Activated naive CD4-positive, alpha-beta T cell treated with anti-CD3 and anti-CD28 coated beads for 36 hours (primary cell): ENCODE data around the gene C4orf50. TPM values are rescaled to one million over a fixed set of nuclear protein-coding genes. Genes with fewer than 3 reads are reported as not detected.
"Not testable (repeated sequence)": the region's sequence is repeated elsewhere in the genome, so short reads cannot be mapped to it uniquely, and the experiment has no call there.

ENCODE experiments used
- CTCF ChIA-PET: fragments of 350-600 bp; sonication (Branson Sonifier 250); formaldehyde crosslinking; loops from one replicate; lab custom pipeline; 2021; ENCODE audit warnings: antibody characterized with exemption; lab: Charles Lee
- DNase-seq: peaks from one replicate; pipeline ENCODE4 v3.0.0-alpha.2; 2020
- H3K27ac Mint-ChIP-seq: one replicate; pipeline ENCODE4 v1.8.0; 2021; ENCODE audit warnings: mild to moderate bottlenecking, mixed read lengths
- H3K27me3 Mint-ChIP-seq: one replicate; pipeline ENCODE4 v1.8.0; 2021; ENCODE audit warnings: low read depth, mixed read lengths
- H3K36me3 Mint-ChIP-seq: one replicate; pipeline ENCODE4 v1.8.0; 2021; ENCODE audit warnings: low read depth, mixed read lengths
- H3K4me1 Mint-ChIP-seq: one replicate; pipeline ENCODE4 v1.8.0; 2021; ENCODE audit warnings: low read depth, mixed read lengths
- H3K4me3 Mint-ChIP-seq: one replicate; pipeline ENCODE4 v1.8.0; 2021; ENCODE audit warnings: mild to moderate bottlenecking, moderate library complexity, mixed read lengths
- H3K9me3 Mint-ChIP-seq: one replicate; pipeline ENCODE4 v1.8.0; 2021; ENCODE audit warnings: mixed read lengths
- intact Hi-C: fragments of 100-400 bp; cut with micrococcal nuclease; formaldehyde crosslinking; loops from one replicate; pipeline ENCODE4 v1.15.1; 2023
- total RNA-seq, 2 experiments: library from RNA; stranded (reverse); gene quantifications; one replicate each; pipeline ENCODE4 v1.2.3, GENCODE V29; 2021

The C4orf50 gene
- total RNA-seq, 2 experiments from 2014 or later = not detected

DNA sequence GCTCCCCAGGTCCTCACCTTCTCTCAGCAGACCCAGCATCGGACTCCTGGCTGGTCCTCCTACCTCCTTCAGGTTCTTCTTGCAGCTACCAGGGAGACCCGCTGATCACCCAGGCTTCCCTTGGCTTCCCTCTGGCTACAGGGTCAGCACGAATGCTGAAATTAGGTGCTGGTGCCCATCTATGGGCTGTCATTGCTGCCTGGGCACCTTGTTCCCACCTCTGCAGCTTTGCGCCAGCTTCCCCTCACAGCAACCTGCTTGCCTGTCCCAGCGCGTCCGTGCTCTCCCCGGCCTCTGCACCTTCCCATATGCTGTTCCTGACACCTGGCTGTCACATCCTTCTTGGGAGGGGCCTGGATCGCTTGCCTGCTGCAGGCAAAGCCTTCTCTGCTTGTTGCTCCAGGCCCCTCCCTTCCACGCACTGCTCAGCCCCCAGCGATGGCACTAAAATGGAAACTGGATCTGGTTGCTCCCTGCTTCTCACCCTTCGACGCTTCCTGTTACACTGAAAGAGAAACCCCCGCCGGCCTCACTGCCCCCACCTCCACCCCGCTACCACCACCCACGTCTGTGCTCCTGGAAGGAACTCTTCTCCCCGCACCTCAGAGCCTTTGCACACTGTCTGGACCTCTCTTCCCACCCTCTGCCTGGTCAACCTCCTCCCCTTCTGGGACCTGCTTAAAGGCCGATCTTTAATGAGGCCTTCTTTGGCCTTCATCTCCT, 22.2 kb downstream of the C4orf50 start:
- H3K9me3 Mint-ChIP-seq = no peaks in the 10 kb centered on the region
- CTCF ChIA-PET = interaction anchor here (2.2 kb wide), 1 partner anchor 13 kb away, joined by 7 read pairs; no protein-coding TSS in a partner anchor
- no peak overlapping the region for H3K4me3 Mint-ChIP-seq
- DNase-seq = no peak
- peaks cover 7% of the 10 kb centered on the region for H3K27me3 Mint-ChIP-seq
- H3K27ac Mint-ChIP-seq = no peak overlapping the region
- H3K36me3 Mint-ChIP-seq = no peaks in the 10 kb centered on the region
- no peaks in the 10 kb centered on the region for H3K4me1 Mint-ChIP-seq
- intact Hi-C loops = no loop called here

- Mint-ChIP-seq H3K27ac (no peak overlapping the region), H3K4me3 (no peak overlapping the region), H3K27me3 (peaks cover 7% of the 10 kb centered on the region), H3K9me3 (no peaks in the 10 kb centered on the region), H3K36me3 (no peaks in the 10 kb centered on the region), H3K4me1 (no peaks in the 10 kb centered on the region)
- no peak for DNase-seq
- CTCF ChIA-PET = no interaction called here
- intact Hi-C loops = no loop called here
These were observed 24.1 kb downstream of the C4orf50 start for GRCh38 chr4:5993876-5994811.

DNA sequence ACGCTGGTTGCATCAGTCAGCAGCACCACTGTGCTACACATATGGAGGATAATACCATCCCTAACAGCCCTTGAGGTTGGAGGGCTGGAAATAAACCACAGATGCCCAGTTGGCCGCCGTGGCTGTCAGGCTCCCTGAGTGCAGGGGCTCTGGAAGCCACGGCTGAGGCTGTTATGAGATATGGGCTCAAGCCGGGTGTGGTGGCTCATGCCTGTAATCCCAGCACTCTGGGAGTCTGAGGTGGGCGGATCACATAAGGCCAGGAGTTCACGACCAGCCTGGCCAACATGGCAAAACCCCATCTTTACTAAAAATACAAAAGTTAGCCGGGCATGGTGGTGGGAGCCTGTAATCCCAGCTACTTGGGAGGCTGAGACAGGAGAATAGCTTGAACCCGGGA, 24.9 kb downstream of the C4orf50 start:
- CTCF ChIA-PET, H3K36me3 Mint-ChIP-seq, DNase-seq, intact Hi-C loops, H3K27me3 Mint-ChIP-seq, H3K9me3 Mint-ChIP-seq, H3K27ac Mint-ChIP-seq, H3K4me3 Mint-ChIP-seq, H3K4me1 Mint-ChIP-seq: not testable (repeated sequence)

- intact Hi-C loops = no loop called here
- Mint-ChIP-seq H3K4me3 (no peak overlapping the region), H3K27me3 (peaks cover 5% of the 10 kb centered on the region), H3K4me1 (no peaks in the 10 kb centered on the region), H3K27ac (no peak overlapping the region), H3K36me3 (no peaks in the 10 kb centered on the region), H3K9me3 (no peaks in the 10 kb centered on the region)
- no peak for DNase-seq
- CTCF ChIA-PET = no interaction called here
These were observed 25.4 kb downstream of the C4orf50 start for GRCh38 chr4:5992828-5993321.

GRCh38 chr4:5992171-5992827, 25.9 kb downstream of the C4orf50 start:
- no peak for DNase-seq
- Mint-ChIP-seq H3K4me3 (no peak overlapping the region), H3K9me3 (no peaks in the 10 kb centered on the region), H3K4me1 (no peaks in the 10 kb centered on the region), H3K27me3 (peaks cover 5% of the 10 kb centered on the region), H3K36me3 (no peaks in the 10 kb centered on the region), H3K27ac (no peak overlapping the region)
- CTCF ChIA-PET = no interaction called here
- intact Hi-C loops = no loop called here

DNA sequence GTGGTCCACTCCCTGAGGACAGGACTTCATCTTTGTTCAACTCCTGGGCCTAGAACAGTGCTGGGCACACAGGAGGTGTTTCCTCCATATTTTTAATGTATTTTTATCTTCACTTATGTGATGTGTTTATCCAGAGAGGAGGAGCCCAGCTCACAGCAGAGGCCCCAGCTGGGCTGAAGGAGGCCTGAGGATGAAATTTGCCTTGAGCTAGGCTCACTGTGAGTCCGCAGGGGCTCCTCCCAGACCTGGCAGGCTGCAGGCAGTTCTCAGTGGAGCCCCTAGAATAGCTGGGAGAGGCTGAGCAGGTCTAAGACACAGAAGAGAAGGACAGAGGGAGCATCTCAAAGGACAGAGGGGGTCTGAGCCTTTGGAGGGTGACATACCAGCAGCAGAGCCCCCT, 26.8 kb downstream of the C4orf50 start:
- H3K36me3 Mint-ChIP-seq = no peaks in the 10 kb centered on the region
- CTCF ChIA-PET = no interaction called here
- no peak overlapping the region for H3K4me3 Mint-ChIP-seq
- no peak for DNase-seq
- H3K9me3 Mint-ChIP-seq = no peaks in the 10 kb centered on the region
- peaks cover 4% of the 10 kb centered on the region for H3K27me3 Mint-ChIP-seq
- no peaks in the 10 kb centered on the region for H3K4me1 Mint-ChIP-seq
- no peak overlapping the region for H3K27ac Mint-ChIP-seq
- intact Hi-C loops = no loop called here

- H3K27me3 Mint-ChIP-seq = peaks cover 3% of the 10 kb centered on the region
These were observed 27.6 kb downstream of the C4orf50 start for GRCh38 chr4:5990446-5991160.

DNA sequence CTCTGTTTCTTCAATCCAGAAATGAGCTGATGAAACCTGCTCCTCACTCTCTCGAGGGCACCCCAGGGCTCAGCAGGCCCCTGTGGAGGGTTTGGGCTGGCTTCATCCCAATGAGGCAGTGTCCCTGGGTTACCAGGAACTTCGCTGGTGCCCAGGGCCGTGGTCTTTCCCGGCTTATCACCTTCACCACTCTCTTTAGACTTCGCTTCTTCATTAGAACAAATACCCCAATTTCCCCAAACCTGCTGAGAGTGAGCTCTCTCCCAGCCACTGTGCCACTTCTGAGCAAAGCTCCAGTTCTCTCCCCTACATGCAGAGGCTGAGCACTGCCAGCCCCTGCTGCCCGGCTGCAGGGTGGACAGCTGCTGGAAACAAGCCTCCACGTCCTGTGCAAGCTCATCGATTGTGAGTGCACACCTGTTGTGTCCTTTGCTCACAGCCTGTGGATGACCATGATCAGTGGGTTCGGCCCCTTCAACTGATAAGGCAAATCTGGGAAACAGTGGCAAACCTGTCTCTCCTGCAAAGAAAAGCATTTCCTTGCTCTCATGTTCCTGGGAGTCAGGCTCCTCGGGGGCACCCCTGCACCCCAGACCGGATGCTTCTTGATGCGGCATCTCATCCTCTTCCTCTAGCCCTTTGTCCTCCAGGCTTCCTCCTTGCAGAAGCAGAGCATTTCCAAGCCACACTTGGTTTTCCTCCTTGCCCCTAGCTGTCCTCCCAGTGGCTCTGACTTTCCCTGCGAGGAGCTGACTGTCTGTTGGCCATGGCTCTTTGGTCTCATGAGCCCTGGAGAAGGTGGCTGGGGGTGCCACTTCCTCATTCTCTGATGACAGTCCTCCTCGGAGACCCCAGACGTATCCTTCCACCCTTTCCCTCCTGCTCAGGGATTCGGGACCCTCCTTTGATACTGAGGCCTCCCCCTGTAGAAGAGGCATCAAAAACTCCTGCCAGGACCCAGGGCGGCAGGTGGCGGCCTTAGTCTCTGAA, 28.7 kb downstream of the C4orf50 start:
- H3K4me3 Mint-ChIP-seq = no peak overlapping the region
- no peaks in the 10 kb centered on the region for H3K36me3 Mint-ChIP-seq
- H3K27me3 Mint-ChIP-seq = no peaks in the 10 kb centered on the region
- H3K9me3 Mint-ChIP-seq = peaks cover 6% of the 10 kb centered on the region
- no peak for DNase-seq
- no peak overlapping the region for H3K27ac Mint-ChIP-seq
- CTCF ChIA-PET = interaction anchor here (0.6 to 1.2 kb wide), 2 partner anchors 9 to 53 kb away, joined by 3 to 7 read pairs; no protein-coding TSS in a partner anchor
- intact Hi-C loops = no loop called here
- no peaks in the 10 kb centered on the region for H3K4me1 Mint-ChIP-seq

More at GRCh38 chr4:5990446-5991160, 27.6 kb downstream of the C4orf50 start:
- CTCF ChIA-PET = no interaction called here
- intact Hi-C loops = no loop called here
- Mint-ChIP-seq H3K27ac (no peak overlapping the region), H3K9me3 (no peaks in the 10 kb centered on the region), H3K4me3 (no peak overlapping the region), H3K4me1 (no peaks in the 10 kb centered on the region), H3K36me3 (no peaks in the 10 kb centered on the region)
- no peak for DNase-seq

DNA sequence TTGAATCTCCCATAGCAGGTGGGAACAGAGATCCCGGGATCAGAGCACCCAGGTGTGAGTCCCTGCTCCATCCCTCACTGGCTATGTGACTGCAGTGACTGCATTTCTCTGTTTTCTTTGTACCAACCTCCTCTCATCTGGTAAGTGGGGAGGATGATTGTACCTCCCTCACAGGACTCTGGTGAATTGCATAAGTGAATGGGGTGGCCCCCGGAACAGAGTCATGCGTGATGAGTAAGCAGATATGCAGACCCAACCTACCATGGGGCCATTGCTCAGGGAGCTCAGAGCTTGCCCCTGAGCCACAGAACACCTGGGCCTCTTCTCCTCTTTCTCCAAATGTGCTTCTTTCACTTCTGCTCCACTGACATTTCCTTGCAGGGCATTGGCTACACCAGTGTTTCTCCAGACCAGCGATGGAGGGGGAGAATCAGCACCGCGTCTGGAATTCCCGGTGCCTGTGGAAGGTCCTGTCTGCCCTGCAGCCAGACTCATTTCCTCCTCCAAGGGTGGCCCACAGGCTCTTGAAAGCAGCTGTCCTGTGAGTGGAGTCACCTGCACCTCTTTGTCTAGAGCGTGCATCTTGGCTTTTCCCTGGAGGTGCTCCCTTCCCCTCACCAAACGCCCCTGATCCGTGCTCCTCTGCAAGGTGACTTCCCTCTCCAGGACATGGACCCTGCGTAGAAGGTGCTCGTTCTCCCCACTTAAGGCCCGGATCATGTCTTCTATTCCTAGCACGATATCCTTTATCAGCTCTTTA, 30.0 kb downstream of the C4orf50 start:
- DNase-seq = no peak
- Mint-ChIP-seq H3K9me3 (peaks cover 15% of the 10 kb centered on the region), H3K4me3 (no peak overlapping the region), H3K27me3 (peaks cover 3% of the 10 kb centered on the region), H3K27ac (no peak overlapping the region), H3K4me1 (no peaks in the 10 kb centered on the region), H3K36me3 (peaks cover 1% of the 10 kb centered on the region)
- CTCF ChIA-PET = interaction anchor here (0.6 kb wide), 2 partner anchors 10 to 55 kb away, joined by 3 read pairs; no protein-coding TSS in a partner anchor
- intact Hi-C loops = no loop called here

GRCh38 chr4:5984843-5985242, 33.4 kb downstream of the C4orf50 start:
- no peak overlapping the region for H3K27ac Mint-ChIP-seq
- CTCF ChIA-PET = no interaction called here

More at GRCh38 chr4:5984843-5985242, 33.4 kb downstream of the C4orf50 start:
- Mint-ChIP-seq H3K9me3 (peaks cover 17% of the 10 kb centered on the region), H3K36me3 (peaks cover 1% of the 10 kb centered on the region), H3K27me3 (peaks cover 16% of the 10 kb centered on the region), H3K4me3 (no peak overlapping the region), H3K4me1 (no peaks in the 10 kb centered on the region)
- no peak for DNase-seq
- intact Hi-C loops = no loop called here
